H1 (cell line): ENCODE results near the gene LBX2. TPM values are rescaled to one million over a fixed set of nuclear protein-coding genes. Genes with fewer than 3 reads are reported as not detected.

ENCODE experiments used
- KDM1A ChIP-seq: fragments of 200-600, 300-600 bp; sonication (generic); IDR thresholded peaks from 2 replicates; pipeline ENCODE4 v1.7.1; 2016; ENCODE audit warnings: mild to moderate bottlenecking, low read length, borderline replicate concordance
- RFX5 ChIP-seq: IDR thresholded peaks from 2 replicates; pipeline ENCODE4 v1.6.1; 2011; ENCODE audit warnings: low read depth, low read length, improper control_type of control experiment, borderline replicate concordance
- SP1 ChIP-seq: IDR thresholded peaks from 2 replicates; pipeline ENCODE4 v1.6.1; 2011; ENCODE audit warnings: low read depth, low read length
- TBP ChIP-seq: IDR thresholded peaks from 2 replicates; pipeline ENCODE4 v1.6.1; 2011; ENCODE audit warnings: low read depth, low read length, improper control_type of control experiment
- YY1 ChIP-seq: IDR thresholded peaks from 2 replicates; pipeline ENCODE4 v1.6.1; 2011; ENCODE audit warnings: low read depth, mild to moderate bottlenecking, low read length
- polyA plus RNA-seq, 7 experiments: library from polyadenylated mRNA; depleted of rRNA in 3 of 7; stranded (reverse) in 5 of 7; unstranded in 2 of 7; fragments of >200 nt in 5 of 7; fragments of 200-250 nt in 2 of 7; gene quantifications; 1 replicate in 5 of 7; 2 replicates in 1 of 7; 4 replicates in 1 of 7; pipeline versions ENCODE4 v1.2.1 to v1.2.3, GENCODE V29; 2011 to 2013; ENCODE audit warnings: missing spikeins in 2 of 7, mixed read lengths in 2 of 7
- total RNA-seq: library from RNA; stranded (reverse); fragmentation: NEBNext Ultra II Directional; extraction: Animal tissue kit (Norgen Biotek cat#: 25700); gene quantifications from 2 replicates; pipeline ENCODE4 v1.2.1, GENCODE V29; 2021
- TF ChIP-seq, protein P1 (sequence below): IDR thresholded peaks from 2 replicates; pipeline ENCODE4 v1.6.1; 2012; ENCODE audit warnings: low read length, inconsistent platforms
- TF ChIP-seq, protein P2 (sequence below): fragments of 300-600 bp; sonication (generic); IDR thresholded peaks from 2 replicates; pipeline ENCODE4 v1.7.1; 2012; ENCODE audit warnings: low read length, moderate library complexity, mild to moderate bottlenecking, inconsistent platforms; ENCODE audit not compliant: insufficient replicate concordance

LBX2 gene
- total and polyA plus RNA-seq, 2 of the 8 experiments (the other 6 are each of a cell fraction or from before 2014, with no cell fraction given) = 0.27 TPM; not detected in 1

DNA sequence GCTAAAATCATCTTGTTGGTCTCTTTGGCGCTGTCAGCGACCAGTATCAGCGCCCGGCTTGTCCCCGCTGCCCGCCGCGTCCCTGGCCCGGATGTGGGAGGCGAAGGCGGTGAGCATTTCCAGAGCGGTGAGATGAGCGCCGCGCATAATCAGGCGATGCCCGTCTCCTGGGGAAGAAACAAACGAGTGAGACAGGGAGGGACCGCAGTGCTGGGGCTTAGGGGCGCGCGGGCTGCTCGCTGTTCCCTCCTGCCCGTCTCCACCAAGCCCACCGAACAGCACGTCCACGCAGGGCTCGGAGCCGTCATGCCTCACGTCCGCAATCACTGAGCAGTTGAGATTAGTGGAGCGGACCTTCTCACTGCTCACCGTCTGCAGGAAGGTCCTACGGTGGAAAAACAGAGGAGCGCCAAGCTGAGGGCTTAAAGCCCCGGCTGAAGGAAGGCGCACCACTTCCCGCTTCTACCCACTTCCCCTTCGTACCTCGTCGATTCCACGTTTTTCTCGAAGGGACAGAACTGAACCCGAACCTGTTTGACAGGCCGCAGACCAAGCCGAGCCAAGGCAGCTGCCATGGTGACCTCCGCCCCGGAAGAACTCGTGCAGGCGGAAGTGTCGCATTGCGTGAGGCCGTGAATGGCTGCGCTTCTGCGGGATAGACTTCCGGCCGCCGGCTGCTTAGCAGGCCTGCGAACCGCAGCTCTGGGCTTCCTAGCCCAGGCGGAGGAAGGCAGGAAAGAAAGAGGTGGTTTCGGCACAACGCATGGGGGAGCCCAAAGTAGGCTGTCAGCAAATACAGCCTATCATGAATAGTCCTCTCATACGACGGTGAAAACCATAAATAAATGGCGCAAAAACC is 27.1 kb downstream of the LBX2 start, which contains the start of gene MRPL53 (continued):
- TF ChIP-seq, protein P1, sequence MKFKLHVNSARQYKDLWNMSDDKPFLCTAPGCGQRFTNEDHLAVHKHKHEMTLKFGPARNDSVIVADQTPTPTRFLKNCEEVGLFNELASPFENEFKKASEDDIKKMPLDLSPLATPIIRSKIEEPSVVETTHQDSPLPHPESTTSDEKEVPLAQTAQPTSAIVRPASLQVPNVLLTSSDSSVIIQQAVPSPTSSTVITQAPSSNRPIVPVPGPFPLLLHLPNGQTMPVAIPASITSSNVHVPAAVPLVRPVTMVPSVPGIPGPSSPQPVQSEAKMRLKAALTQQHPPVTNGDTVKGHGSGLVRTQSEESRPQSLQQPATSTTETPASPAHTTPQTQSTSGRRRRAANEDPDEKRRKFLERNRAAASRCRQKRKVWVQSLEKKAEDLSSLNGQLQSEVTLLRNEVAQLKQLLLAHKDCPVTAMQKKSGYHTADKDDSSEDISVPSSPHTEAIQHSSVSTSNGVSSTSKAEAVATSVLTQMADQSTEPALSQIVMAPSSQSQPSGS = peak; percentile 65; the same call in 1 of the 2 replicates
- TF ChIP-seq TBP = peak; percentile 64; the same call in 1 of the 2 replicates
- peak; percentile 93 for TF ChIP-seq YY1
- TF ChIP-seq, protein P2, sequence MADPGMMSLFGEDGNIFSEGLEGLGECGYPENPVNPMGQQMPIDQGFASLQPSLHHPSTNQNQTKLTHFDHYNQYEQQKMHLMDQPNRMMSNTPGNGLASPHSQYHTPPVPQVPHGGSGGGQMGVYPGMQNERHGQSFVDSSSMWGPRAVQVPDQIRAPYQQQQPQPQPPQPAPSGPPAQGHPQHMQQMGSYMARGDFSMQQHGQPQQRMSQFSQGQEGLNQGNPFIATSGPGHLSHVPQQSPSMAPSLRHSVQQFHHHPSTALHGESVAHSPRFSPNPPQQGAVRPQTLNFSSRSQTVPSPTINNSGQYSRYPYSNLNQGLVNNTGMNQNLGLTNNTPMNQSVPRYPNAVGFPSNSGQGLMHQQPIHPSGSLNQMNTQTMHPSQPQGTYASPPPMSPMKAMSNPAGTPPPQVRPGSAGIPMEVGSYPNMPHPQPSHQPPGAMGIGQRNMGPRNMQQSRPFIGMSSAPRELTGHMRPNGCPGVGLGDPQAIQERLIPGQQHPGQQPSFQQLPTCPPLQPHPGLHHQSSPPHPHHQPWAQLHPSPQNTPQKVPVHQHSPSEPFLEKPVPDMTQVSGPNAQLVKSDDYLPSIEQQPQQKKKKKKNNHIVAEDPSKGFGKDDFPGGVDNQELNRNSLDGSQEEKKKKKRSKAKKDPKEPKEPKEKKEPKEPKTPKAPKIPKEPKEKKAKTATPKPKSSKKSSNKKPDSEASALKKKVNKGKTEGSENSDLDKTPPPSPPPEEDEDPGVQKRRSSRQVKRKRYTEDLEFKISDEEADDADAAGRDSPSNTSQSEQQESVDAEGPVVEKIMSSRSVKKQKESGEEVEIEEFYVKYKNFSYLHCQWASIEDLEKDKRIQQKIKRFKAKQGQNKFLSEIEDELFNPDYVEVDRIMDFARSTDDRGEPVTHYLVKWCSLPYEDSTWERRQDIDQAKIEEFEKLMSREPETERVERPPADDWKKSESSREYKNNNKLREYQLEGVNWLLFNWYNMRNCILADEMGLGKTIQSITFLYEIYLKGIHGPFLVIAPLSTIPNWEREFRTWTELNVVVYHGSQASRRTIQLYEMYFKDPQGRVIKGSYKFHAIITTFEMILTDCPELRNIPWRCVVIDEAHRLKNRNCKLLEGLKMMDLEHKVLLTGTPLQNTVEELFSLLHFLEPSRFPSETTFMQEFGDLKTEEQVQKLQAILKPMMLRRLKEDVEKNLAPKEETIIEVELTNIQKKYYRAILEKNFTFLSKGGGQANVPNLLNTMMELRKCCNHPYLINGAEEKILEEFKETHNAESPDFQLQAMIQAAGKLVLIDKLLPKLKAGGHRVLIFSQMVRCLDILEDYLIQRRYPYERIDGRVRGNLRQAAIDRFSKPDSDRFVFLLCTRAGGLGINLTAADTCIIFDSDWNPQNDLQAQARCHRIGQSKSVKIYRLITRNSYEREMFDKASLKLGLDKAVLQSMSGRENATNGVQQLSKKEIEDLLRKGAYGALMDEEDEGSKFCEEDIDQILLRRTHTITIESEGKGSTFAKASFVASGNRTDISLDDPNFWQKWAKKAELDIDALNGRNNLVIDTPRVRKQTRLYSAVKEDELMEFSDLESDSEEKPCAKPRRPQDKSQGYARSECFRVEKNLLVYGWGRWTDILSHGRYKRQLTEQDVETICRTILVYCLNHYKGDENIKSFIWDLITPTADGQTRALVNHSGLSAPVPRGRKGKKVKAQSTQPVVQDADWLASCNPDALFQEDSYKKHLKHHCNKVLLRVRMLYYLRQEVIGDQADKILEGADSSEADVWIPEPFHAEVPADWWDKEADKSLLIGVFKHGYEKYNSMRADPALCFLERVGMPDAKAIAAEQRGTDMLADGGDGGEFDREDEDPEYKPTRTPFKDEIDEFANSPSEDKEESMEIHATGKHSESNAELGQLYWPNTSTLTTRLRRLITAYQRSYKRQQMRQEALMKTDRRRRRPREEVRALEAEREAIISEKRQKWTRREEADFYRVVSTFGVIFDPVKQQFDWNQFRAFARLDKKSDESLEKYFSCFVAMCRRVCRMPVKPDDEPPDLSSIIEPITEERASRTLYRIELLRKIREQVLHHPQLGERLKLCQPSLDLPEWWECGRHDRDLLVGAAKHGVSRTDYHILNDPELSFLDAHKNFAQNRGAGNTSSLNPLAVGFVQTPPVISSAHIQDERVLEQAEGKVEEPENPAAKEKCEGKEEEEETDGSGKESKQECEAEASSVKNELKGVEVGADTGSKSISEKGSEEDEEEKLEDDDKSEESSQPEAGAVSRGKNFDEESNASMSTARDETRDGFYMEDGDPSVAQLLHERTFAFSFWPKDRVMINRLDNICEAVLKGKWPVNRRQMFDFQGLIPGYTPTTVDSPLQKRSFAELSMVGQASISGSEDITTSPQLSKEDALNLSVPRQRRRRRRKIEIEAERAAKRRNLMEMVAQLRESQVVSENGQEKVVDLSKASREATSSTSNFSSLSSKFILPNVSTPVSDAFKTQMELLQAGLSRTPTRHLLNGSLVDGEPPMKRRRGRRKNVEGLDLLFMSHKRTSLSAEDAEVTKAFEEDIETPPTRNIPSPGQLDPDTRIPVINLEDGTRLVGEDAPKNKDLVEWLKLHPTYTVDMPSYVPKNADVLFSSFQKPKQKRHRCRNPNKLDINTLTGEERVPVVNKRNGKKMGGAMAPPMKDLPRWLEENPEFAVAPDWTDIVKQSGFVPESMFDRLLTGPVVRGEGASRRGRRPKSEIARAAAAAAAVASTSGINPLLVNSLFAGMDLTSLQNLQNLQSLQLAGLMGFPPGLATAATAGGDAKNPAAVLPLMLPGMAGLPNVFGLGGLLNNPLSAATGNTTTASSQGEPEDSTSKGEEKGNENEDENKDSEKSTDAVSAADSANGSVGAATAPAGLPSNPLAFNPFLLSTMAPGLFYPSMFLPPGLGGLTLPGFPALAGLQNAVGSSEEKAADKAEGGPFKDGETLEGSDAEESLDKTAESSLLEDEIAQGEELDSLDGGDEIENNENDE = no peak
- no peak for TF ChIP-seq KDM1A
- TF ChIP-seq SP1 = no peak
- no peak for TF ChIP-seq RFX5
